Stomach (tissue), 4 donors: Measurements from ENCODE around the gene HSF4.

Source experiments
- CTCF ChIP-seq, 7 experiments: fragments of 450-650 bp in 4 of 7; fragments of 200-600 bp in 3 of 7; sonication (generic) in 3 of 7; IDR thresholded peaks; one replicate each; pipeline ENCODE4 v1.5.1; 2016 to 2019; ENCODE audit warnings: antibody characterized with exemption in 7 of 7, control low read depth in 2 of 7, mild to moderate bottlenecking in 1 of 7
- EP300 ChIP-seq: sonication (generic); formaldehyde crosslinking; IDR thresholded peaks from one replicate; pipeline ENCODE4 v1.6.1; 2017; ENCODE audit warnings: antibody characterized with exemption
- POLR2A ChIP-seq, 4 donors: fragments of 450-650 bp; IDR thresholded peaks; one replicate each; pipeline ENCODE4 v1.6.1; 2016; ENCODE audit warnings: antibody characterized with exemption in 4 of 4, control low read depth in 2 of 4, mild to moderate bottlenecking in 1 of 4, moderate library complexity in 1 of 4

- TF ChIP-seq CTCF (IDR thresholded peaks at IDR 0.05) (no peak), POLR2A (IDR thresholded peaks at IDR 0.05) (no peak), EP300 (no peak)
Measured at GRCh38 chr16:67154578-67155294, 9.8 kb upstream of the HSF4 start.
